Fibroblast of skin of right quadriceps (primary cell): ENCODE data around the gene FGFR3.

Source experiments
- DNase-seq: peaks from one replicate; pipeline ENCODE4 v3.0.0-alpha.2; 2013

Gene FGFR3

DNA sequence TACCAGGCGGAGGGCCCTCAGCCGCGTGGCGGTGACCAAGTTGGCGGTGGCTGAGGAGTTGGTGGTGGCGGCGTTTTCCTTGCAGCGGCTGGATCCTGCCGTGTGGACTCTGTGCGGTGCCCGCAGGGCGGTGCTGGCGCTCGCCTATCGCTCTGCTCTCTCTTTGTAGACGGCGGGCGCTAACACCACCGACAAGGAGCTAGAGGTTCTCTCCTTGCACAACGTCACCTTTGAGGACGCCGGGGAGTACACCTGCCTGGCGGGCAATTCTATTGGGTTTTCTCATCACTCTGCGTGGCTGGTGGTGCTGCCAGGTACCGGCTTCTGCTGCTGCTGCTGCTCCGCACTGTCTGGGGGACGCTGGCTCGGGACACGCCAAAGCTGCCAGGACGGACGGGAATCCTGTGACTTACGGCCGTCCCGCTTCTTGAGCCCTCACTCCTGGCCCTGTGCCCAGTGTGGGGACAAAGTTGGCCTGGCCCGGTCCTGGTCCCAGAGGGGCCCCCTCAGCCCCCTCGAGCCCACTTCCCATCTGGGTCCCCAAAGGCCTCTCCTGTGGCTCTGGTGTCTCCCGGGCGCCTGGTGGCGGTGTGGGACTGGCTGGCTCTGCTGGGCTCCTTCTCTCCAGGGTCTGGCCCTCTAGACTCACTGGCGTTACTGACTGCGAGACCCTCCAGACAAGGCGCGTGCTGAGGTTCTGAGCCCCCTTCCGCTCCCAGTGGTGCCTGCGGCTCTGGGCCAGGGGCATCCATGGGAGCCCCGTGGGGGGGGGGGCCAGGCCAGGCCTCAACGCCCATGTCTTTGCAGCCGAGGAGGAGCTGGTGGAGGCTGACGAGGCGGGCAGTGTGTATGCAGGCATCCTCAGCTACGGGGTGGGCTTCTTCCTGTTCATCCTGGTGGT, 10.7 kb downstream of the FGFR3 start:
- DNase-seq = no peak

- no peak for DNase-seq
Observed at GRCh38 chr4:1804638-1805492, 11.8 kb downstream of the FGFR3 start.

- DNase-seq = no peak
Observed at GRCh38 chr4:1805493-1806222, 12.6 kb downstream of the FGFR3 start.

- DNase-seq = no peak
Observed at GRCh38 chr4:1806223-1806564, 13.1 kb downstream of the FGFR3 start.

- no peak for DNase-seq
Observed at GRCh38 chr4:1806596-1807331, 13.7 kb downstream of the FGFR3 start.

DNA sequence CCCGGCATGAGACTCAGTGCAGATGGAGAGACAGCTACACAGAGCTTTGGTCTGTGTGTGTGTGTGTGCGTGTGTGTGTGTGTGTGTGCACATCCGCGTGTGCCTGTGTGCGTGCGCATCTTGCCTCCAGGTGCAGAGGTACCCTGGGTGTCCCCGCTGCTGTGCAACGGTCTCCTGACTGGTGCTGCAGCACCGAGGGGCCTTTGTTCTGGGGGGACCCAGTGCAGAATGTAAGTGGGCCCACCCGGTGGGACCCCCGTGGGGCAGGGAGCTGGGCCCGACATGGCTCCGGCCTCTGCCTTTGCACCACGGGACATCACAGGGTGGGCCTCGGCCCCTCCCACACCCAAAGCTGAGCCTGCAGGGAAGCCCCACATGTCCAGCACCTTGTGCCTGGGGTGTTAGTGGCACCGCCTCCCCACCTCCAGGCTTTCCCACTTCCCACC, 14.3 kb downstream of the FGFR3 start:
- no peak for DNase-seq

DNA sequence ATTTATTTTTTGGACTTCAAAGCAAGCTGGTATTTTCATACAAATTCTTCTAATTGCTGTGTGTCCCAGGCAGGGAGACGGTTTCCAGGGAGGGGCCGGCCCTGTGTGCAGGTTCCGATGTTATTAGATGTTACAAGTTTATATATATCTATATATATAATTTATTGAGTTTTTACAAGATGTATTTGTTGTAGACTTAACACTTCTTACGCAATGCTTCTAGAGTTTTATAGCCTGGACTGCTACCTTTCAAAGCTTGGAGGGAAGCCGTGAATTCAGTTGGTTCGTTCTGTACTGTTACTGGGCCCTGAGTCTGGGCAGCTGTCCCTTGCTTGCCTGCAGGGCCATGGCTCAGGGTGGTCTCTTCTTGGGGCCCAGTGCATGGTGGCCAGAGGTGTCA, 15.3 kb downstream of the FGFR3 start:
- DNase-seq = no peak

- DNase-seq = no peak
Observed at GRCh38 chr4:1808851-1809753, 16.0 kb downstream of the FGFR3 start.

DNA sequence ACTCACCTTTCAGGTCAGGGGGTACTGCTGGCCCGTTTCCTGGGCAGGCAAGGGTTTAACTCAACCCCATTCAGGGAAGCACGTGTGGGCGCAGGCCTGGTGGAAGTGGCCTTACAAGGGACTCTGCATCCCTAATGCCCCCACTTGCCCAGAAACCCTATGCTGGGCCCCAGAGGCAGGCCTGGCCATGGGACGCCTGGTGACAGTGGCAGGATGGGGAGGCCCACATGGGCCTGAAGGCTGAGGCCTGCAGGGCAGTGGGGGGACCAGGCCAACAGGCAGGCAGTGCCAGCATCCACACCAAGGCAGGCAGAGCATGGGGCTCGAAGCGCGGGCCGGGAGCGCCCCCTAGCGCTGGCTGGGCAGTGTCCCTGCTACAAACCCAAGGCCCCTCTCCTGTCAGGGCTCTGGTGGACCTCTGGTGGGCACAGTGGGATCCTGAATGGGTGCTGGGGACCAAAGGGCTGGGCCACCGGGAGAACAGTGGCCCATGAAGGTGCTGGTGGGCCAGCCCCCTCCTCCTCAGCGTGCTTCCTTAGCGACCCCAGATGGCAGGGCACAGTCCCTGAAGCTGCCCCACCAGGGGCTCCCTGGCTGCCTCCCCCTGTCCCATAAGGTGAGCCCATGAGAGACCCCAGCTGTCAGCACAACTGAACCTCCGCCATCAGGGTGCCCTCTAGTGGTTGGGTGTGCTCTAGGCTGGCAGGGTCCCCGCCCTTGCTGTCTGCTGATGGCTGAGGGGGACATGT, 16.8 kb downstream of the FGFR3 start:
- DNase-seq = peak; percentile 54

DNA sequence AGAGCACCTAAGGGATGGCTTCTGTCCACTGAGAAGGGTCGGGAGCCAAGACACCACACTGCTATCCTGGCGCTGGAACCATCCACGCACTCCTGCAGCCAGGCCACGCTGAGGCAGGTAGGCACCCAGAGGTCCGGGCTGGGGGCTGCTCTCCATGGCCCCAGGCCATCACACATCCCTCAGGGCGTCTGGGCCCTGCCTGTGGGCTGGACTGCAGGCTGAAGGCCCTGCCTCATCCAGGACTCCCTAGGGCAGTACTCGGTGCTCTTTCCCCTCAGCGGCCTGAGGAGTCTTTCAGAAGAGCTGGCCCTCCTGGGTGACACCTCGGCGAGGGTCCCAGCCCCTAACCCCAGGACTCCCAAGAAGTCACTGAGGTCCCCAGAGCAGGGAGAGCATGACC, 17.7 kb downstream of the FGFR3 start:
- DNase-seq = no peak

- no peak for DNase-seq
Observed at GRCh38 chr4:1812720-1813119, 19.6 kb downstream of the FGFR3 start.

DNA sequence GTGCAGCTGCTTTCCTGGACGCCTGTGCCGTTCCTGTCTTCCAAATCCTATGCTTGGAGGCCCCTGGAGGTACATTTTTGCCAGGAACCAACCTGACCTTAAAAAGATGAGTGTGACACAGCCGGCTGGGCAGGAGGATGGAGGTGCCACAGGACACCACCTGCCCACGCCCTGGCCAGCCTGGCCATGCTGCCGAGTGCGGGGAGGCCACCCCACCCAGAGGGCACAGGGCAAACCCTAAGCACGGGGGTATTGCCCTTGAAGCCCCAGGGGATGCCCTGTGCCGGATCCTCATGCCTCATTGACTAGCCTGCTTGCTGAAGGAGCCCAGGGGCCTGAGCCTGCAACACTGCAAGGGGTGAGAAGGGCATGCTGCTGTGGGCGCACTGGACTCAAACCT, 20.1 kb downstream of the FGFR3 start:
- no peak for DNase-seq

DNA sequence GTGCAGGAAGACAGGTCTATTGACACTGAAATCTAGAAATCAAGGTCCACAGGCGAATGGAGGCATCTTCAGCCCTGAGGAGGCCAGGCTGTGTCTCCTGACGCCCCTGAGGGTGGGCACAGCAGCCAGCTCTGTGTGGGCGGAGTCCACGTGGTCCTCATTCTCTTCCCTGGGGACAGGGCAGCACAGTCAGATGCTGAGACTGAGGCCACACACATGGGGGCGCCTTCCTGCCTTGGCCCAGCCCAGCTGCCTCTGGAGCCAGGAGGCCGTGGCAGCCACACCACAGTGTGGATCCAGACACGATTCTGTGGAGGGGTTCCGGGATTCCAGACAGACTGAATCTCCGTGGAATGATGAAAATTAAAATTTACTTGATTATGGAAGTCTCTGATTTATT, 20.8 kb downstream of the FGFR3 start:
- DNase-seq = no peak

DNA sequence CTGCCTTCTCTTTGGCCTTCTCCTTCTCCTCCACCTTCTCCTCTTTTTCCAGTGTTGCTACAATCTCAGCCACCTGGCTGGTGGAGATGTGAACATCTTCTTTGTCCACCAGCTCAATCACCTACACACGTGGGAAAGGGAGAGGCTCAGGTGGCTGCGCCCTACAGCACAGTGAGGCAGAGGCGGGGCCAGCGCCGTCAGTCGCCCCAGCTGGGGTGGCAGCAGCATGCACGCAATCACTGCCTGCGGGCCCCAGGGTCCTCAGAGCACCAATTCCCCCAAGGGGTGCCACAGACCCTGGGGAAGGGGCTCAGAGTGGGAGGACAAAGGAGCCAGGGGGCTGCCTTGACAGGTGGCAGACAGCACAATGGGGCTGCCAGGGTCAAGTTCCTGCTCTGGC, 21.4 kb downstream of the FGFR3 start:
- DNase-seq = no peak

DNA sequence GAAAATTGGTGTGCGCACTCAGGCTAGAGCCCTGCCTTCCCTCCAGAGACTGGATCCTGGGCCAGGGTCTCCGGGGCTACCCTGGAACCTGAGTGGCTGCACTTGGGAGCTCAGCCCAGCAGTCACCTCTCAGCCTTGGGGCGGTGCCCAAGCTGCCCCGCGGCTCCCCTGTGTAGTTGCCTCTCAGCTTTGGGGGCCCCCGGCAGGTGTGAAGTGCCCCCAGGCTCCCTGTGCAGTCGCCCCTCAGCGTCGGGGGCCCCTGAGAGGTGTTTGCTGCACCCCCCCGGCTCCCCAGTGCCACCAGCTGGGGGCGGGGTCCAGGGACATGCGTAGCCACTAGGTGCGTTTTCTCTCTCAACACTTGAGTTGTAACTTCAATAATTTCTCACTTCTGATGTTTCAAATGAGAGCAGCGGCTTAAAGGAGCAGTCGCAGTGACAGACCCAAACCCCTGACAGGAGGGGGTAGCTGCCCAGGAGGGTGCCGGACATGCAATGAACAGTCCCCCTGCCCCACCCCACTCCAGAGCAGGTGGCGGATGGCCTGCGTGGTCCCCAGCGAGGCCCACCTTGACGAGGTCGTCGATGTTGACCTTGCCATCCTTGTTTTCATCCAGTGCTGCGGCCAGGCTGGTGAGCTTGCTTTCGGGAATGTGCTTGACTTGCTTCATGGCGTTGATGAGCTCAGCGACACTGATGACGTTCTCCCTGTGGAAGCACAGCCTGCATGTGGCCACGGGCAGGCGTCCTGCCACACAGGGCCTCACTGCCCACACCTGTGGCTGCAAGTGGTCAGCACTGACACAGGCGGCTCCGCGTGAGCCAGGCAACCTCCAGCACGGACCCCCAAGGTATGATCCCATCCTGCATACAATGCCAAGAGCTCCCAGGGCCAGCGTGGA, 22.3 kb downstream of the FGFR3 start:
- DNase-seq = no peak

GRCh38 chr4:1815997-1816860, 23.1 kb downstream of the FGFR3 start:
- DNase-seq = no peak

GRCh38 chr4:1819284-1819683, 26.2 kb downstream of the FGFR3 start:
- no peak for DNase-seq

DNA sequence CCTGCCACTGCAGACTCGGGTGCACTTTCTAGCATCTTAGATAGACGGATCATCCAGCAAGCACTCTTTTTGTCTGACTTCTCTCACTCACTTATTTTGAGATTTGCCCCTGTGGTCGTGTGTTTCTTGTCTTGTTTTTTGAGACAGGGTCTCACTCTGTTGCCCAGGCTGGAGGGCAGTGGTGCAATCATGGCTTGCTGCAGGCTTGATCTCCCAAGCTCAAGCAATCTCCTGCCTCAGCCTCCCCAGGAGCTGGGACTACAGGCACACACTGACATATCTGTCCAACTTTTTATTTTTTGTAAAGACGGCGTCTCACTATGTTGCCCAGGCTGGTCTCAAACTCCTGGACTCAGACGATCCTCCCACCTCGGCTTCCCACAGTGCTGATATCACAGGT, 26.7 kb downstream of the FGFR3 start:
- no peak for DNase-seq
